ENCODE data around the gene SCAF4.
A peak's percentile ranks its signal among the peaks of the same experiment; 100 is the strongest.

Gene SCAF4

GRCh38 chr21:31663584-31664249 lies 68.2 kb downstream of the SCAF4 start:
- Histone ChIP-seq H3K4me2 (ENCODE audit: low read depth, low read length, poor library complexity, severe bottlenecking) (peak overlapping the region; percentile 53), H3K9me2 (replicated peaks; ENCODE audit: low read depth, low read length) (no peaks in the 10 kb centered on the region), H3K9me3 (ENCODE audit: insufficient read depth, low read depth, low read length) (no peaks in the 10 kb centered on the region), H3K36me3 (ENCODE audit: insufficient read depth, low read length) (peaks cover 23% of the 10 kb centered on the region), H3K27me3 (ENCODE audit: insufficient read depth, low read length, poor library complexity, severe bottlenecking) (no peaks in the 10 kb centered on the region), H3K4me3 (ENCODE audit: low read length, poor library complexity, severe bottlenecking) (peak overlapping the region; percentile 23), H3K4me1 (ENCODE audit: insufficient read depth, low read length, poor library complexity, severe bottlenecking) (peaks cover 55% of the 10 kb centered on the region), H3K9ac (ENCODE audit: low read depth, low read length, poor library complexity, severe bottlenecking) (no peak overlapping the region), H3K79me2 (ENCODE audit: insufficient read depth, low read length) (peaks cover 75% of the 10 kb centered on the region), H4K20me1 (ENCODE audit: insufficient read depth, low read length, poor library complexity, severe bottlenecking) (peaks cover 63% of the 10 kb centered on the region), H3F3A (ENCODE audit: low read depth) (no peaks in the 10 kb centered on the region), H2AFZ (ENCODE audit: low read length) (no peak overlapping the region)
- TF ChIP-seq EZH2phosphoT487 (IDR thresholded peaks at IDR 0.05; ENCODE audit: borderline replicate concordance), result no peak
- TF ChIP-seq CTCF (conservative IDR thresholded peaks at IDR 0.05; ENCODE audit: low read length), result no peak

DNA sequence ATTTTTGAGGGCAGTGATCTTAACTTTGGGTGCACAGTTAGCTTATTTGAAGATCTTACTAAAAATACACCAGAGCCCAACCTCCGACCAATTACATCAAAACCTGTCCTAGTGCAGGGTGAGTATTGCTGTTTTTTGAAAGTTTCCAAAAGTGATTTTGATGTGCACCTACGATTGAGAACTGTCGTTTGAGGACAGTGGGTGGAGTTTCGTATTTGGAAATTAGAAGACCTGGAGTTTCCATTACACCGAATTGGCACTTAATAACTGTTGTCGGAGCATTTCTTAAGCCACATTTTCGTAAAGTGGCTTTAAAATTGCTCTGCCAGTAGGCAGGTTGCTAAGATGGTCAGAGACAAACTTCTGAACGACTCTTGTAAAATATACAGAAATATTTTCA lies 71.3 kb downstream of the SCAF4 start:
- H3K36me3 ChIP-seq (ENCODE audit: insufficient read depth, low read length), result no peaks in the 10 kb centered on the region
- H3K27me3 ChIP-seq (ENCODE audit: insufficient read depth, low read length, poor library complexity, severe bottlenecking), result no peaks in the 10 kb centered on the region
- peak overlapping the region; percentile 79 for H3K9ac ChIP-seq (ENCODE audit: low read depth, low read length, poor library complexity, severe bottlenecking)
- peaks cover 42% of the 10 kb centered on the region for H4K20me1 ChIP-seq (ENCODE audit: insufficient read depth, low read length, poor library complexity, severe bottlenecking)
- H3K4me1 ChIP-seq (ENCODE audit: insufficient read depth, low read length, poor library complexity, severe bottlenecking), result peaks cover 56% of the 10 kb centered on the region
- H3K4me3 ChIP-seq (ENCODE audit: low read length, poor library complexity, severe bottlenecking), result peak overlapping the region; percentile 89
- peak overlapping the region; percentile 80 for H3K4me2 ChIP-seq (ENCODE audit: low read depth, low read length, poor library complexity, severe bottlenecking)
- no peak overlapping the region for H2AFZ ChIP-seq (ENCODE audit: low read length)
- no peak for TF ChIP-seq EZH2phosphoT487 (IDR thresholded peaks at IDR 0.05; ENCODE audit: borderline replicate concordance)
- no peak for TF ChIP-seq CTCF (conservative IDR thresholded peaks at IDR 0.05; ENCODE audit: low read length)
- H3K9me2 ChIP-seq (replicated peaks; ENCODE audit: low read depth, low read length), result no peaks in the 10 kb centered on the region
- no peaks in the 10 kb centered on the region for H3K9me3 ChIP-seq (ENCODE audit: insufficient read depth, low read depth, low read length)
- no peaks in the 10 kb centered on the region for H3F3A ChIP-seq (ENCODE audit: low read depth)
- H3K79me2 ChIP-seq (ENCODE audit: insufficient read depth, low read length), result peaks cover 59% of the 10 kb centered on the region

DNA sequence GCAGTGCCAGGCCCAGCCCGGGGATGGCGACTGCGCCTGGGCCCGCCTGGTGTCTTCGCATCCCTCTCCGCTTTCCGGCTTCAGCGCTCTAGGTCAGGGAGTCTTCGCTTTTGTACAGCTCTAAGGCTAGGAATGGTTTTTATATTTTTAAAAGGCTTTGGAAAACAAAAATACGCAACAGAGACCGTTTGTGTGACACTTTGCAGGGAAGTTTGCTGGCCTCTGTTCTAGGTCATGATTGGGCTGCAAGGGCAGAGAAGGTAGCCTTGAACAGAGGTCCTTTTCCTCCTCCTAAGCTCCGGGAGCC lies 71.7 kb downstream of the SCAF4 start:
- peaks cover 56% of the 10 kb centered on the region for H3K79me2 ChIP-seq (ENCODE audit: insufficient read depth, low read length)
- H3K4me2 ChIP-seq (ENCODE audit: low read depth, low read length, poor library complexity, severe bottlenecking), result peak overlapping the region; percentile 80
- H3K36me3 ChIP-seq (ENCODE audit: insufficient read depth, low read length), result no peaks in the 10 kb centered on the region
- H3K9me3 ChIP-seq (ENCODE audit: insufficient read depth, low read depth, low read length), result no peaks in the 10 kb centered on the region
- TF ChIP-seq CTCF (conservative IDR thresholded peaks at IDR 0.05; ENCODE audit: low read length) (0 out of 2 replicates have a peak, but pooled peaks have one; percentile 11), EZH2phosphoT487 (IDR thresholded peaks at IDR 0.05; ENCODE audit: borderline replicate concordance) (no peak)
- H3K9me2 ChIP-seq (replicated peaks; ENCODE audit: low read depth, low read length), result no peaks in the 10 kb centered on the region
- peak overlapping the region; percentile 89 for H3K4me3 ChIP-seq (ENCODE audit: low read length, poor library complexity, severe bottlenecking)
- H3K4me1 ChIP-seq (ENCODE audit: insufficient read depth, low read length, poor library complexity, severe bottlenecking), result peaks cover 56% of the 10 kb centered on the region
- H3F3A ChIP-seq (ENCODE audit: low read depth), result no peaks in the 10 kb centered on the region
- H3K9ac ChIP-seq (ENCODE audit: low read depth, low read length, poor library complexity, severe bottlenecking), result peak overlapping the region; percentile 79
- no peaks in the 10 kb centered on the region for H3K27me3 ChIP-seq (ENCODE audit: insufficient read depth, low read length, poor library complexity, severe bottlenecking)
- H2AFZ ChIP-seq (ENCODE audit: low read length), result no peak overlapping the region; the same call in 1 of the 2 replicates
- H4K20me1 ChIP-seq (ENCODE audit: insufficient read depth, low read length, poor library complexity, severe bottlenecking), result peaks cover 38% of the 10 kb centered on the region

Data from Loucy (cell line).